SK-N-SH (cell line): ENCODE data around the gene PHF21A.
"Not testable (repeated sequence)": the region's sequence is repeated elsewhere in the genome, so short reads cannot be mapped to it uniquely, and the experiment has no call there.

ENCODE experiments used
- EZH2phosphoT487 ChIP-seq: fragments of 200-600 bp; sonication (generic); IDR thresholded peaks from 2 replicates; pipeline ENCODE4 v1.6.1; 2017; ENCODE audit warnings: low read depth, mixed run types, mild to moderate bottlenecking, antibody characterized with exemption, moderate library complexity, borderline replicate concordance
- POLR2AphosphoS5 ChIP-seq: IDR thresholded peaks from 2 replicates; pipeline ENCODE4 v1.6.1; 2012; ENCODE audit warnings: low read depth, low read length
- TEAD4 ChIP-seq: IDR thresholded peaks from 2 replicates; pipeline ENCODE4 v1.4.0; 2012; ENCODE audit warnings: mild to moderate bottlenecking, borderline replicate concordance; ENCODE audit not compliant: insufficient read depth

GRCh38 chr11:45900175-45900800, 221.0 kb downstream of the PHF21A start:
- not testable (repeated sequence) for TF ChIP-seq EZH2phosphoT487, POLR2AphosphoS5, TEAD4
